NB4 (cell line): ENCODE results near the gene TOMM20.

ENCODE experiments used
- CTCF ChIP-seq: IDR thresholded peaks from one replicate; pipeline ENCODE4 v1.5.1; 2012; ENCODE audit warnings: low read depth, low read length
- MAX ChIP-seq: IDR thresholded peaks from 2 replicates; pipeline ENCODE4 v1.6.1; 2011; ENCODE audit warnings: low read depth, low read length
- MYC ChIP-seq: IDR thresholded peaks from 2 replicates; pipeline ENCODE4 v1.6.1; 2011; ENCODE audit warnings: low read depth, low read length
- POLR2A ChIP-seq: IDR thresholded peaks from 2 replicates; pipeline ENCODE4 v1.6.1; 2011; ENCODE audit warnings: mild to moderate bottlenecking; ENCODE audit not compliant: insufficient read length; ENCODE audit errors: extremely low read depth

- TF ChIP-seq POLR2A, result no peak
- no peak for TF ChIP-seq MYC
- TF ChIP-seq MAX, result no peak
- no peak for TF ChIP-seq CTCF
These were observed 47.8 kb upstream of the TOMM20 start for GRCh38 chr1:235176486-235176885.
